ENCODE data around the gene UROC1. TPM values are rescaled to one million over a fixed set of nuclear protein-coding genes. Genes with fewer than 3 reads are reported as not detected.

The UROC1 gene
- total RNA-seq, 2 experiments from 2014 or later = 0.09 TPM; not detected in 1

DNA sequence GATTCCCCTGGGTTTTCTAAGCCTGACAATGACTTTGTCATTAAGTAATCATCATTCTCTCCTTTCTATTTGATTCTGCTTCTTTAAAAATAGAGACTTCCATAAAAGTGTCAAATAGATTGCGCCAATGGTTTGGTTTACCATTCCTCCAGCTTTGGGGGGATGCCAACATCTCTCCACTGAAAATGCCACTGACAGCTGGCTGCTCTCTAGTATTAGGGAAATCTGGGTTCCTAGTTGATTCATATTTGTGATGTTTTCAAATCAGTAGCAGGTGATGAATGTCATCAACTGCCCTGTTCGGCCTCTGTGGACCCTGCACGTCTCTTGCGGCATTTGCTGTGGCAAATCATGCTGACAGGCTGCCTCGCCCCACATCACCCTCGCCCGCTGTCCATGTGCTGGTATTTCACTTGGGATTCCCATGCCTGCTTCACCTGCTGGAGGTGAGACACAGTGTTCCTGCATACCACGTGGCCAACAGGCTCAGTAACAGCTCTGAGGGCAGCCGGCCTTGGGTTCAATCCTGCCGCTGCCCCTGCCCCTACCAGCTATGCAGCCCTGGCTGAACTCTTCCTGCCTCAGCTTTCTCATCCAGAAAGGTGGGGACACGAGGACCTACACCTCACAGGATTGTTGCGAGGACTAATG is 70.0 kb downstream of the UROC1 start:
- Histone ChIP-seq H4K20me1 (ENCODE audit: insufficient read depth, low read length) (no peaks in the 10 kb centered on the region), H3K79me2 (ENCODE audit: insufficient read depth, low read depth, low read length) (no peaks in the 10 kb centered on the region), H2AFZ (ENCODE audit: low read length) (no peak overlapping the region), H3K9me2 (ENCODE audit: insufficient read depth, low read length) (no peaks in the 10 kb centered on the region), H3K4me3 (ENCODE audit: low read depth, low read length, poor library complexity, severe bottlenecking) (no peak overlapping the region), H3K36me3 (ENCODE audit: insufficient read depth, low read length) (peaks cover 21% of the 10 kb centered on the region; the same call in 1 of the 2 replicates), H3K9me3 (ENCODE audit: low read length) (no peaks in the 10 kb centered on the region), H3K4me1 (ENCODE audit: insufficient read depth, low read length, poor library complexity, severe bottlenecking) (no peaks in the 10 kb centered on the region), H3K4me2 (ENCODE audit: low read length) (no peak overlapping the region), H3K27ac (ENCODE audit: low read depth, low read length, poor library complexity, severe bottlenecking) (no peak overlapping the region)
- no peak for DNase-seq (ENCODE audit: low spot score)
- intact Hi-C loops (cut with micrococcal nuclease; ENCODE audit: unreplicated experiment) = no loop called here
- TF ChIP-seq EZH2phosphoT487 (IDR thresholded peaks at IDR 0.05; ENCODE audit: borderline replicate concordance, low read depth, low read length) (no peak), CTCF (conservative IDR thresholded peaks at IDR 0.05; ENCODE audit: low read length) (no peak)
- ChIA-PET CTCF (ENCODE audit: unreplicated experiment) (no interaction called here), POLR2A (interaction anchor here (1.5 kb wide), 1 partner anchor 11 kb away, joined by 4 read pairs; no protein-coding TSS in a partner anchor)
- BruUV-seq (replicated peaks) = no TSS peak

DNA sequence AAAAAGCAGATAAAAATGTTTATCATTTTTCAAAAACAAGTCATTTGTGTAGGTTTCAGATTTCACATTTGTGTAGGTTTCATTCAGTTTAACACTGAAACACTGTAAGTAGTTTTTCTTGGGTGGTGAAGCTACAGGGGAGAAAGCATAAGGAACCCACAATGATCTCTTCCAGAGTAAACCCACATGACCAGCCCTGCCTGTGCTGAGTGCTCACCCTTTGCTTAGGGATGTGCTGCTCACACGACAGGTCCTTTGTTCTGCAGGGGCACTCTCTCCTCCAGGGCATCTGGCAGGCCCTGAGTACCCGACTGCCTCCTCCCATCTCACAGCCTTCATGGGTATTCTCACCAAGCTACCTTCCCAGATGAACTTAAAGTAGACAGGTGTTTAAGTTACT is 70.8 kb downstream of the UROC1 start:
- H3K9me3 ChIP-seq (ENCODE audit: low read length) = no peaks in the 10 kb centered on the region
- intact Hi-C loops (cut with micrococcal nuclease; ENCODE audit: unreplicated experiment) = no loop called here
- DNase-seq (ENCODE audit: low spot score) = no peak
- H3K36me3 ChIP-seq (ENCODE audit: insufficient read depth, low read length) = peaks cover 13% of the 10 kb centered on the region; the same call in 1 of the 2 replicates
- no peaks in the 10 kb centered on the region; the same call in 1 of the 2 replicates for H4K20me1 ChIP-seq (ENCODE audit: insufficient read depth, low read length)
- no peaks in the 10 kb centered on the region for H3K4me1 ChIP-seq (ENCODE audit: insufficient read depth, low read length, poor library complexity, severe bottlenecking)
- ChIA-PET CTCF (ENCODE audit: unreplicated experiment) (no interaction called here), POLR2A (interaction anchor here (1.1 to 1.5 kb wide), 2 partner anchors 10 to 362 kb away, joined by 3 to 4 read pairs; no protein-coding TSS in a partner anchor)
- H3K27ac ChIP-seq (ENCODE audit: low read depth, low read length, poor library complexity, severe bottlenecking) = no peak overlapping the region
- TF ChIP-seq EZH2phosphoT487 (IDR thresholded peaks at IDR 0.05; ENCODE audit: borderline replicate concordance, low read depth, low read length) (no peak), CTCF (conservative IDR thresholded peaks at IDR 0.05; ENCODE audit: low read length) (no peak)
- H3K4me2 ChIP-seq (ENCODE audit: low read length) = no peak overlapping the region
- no peak overlapping the region for H2AFZ ChIP-seq (ENCODE audit: low read length)
- no TSS peak for BruUV-seq (replicated peaks)
- no peaks in the 10 kb centered on the region for H3K79me2 ChIP-seq (ENCODE audit: insufficient read depth, low read depth, low read length)
- no peak overlapping the region for H3K4me3 ChIP-seq (ENCODE audit: low read depth, low read length, poor library complexity, severe bottlenecking)
- no peaks in the 10 kb centered on the region for H3K9me2 ChIP-seq (ENCODE audit: insufficient read depth, low read length)

DNA sequence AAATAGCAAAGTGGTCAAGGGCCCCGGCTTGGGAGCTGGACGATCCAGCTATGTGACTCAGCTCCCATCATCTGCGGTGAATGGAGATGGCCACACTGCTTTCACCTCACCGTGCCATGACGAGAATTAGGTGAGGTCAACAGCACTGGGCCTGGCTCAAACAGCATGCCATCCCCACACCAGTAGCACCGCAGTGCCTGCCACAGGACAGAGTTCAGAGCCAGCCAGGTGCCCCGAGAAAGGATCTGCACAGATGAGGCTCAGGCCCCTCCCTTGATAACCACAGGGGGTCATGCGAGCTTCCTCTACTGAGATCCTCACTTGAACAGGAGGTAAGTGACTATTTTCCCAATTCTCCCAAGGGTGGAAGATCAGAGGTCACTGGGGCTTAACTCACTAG is 71.3 kb downstream of the UROC1 start:
- Histone ChIP-seq H3K4me1 (ENCODE audit: insufficient read depth, low read length, poor library complexity, severe bottlenecking) (no peaks in the 10 kb centered on the region), H3K79me2 (ENCODE audit: insufficient read depth, low read depth, low read length) (no peaks in the 10 kb centered on the region), H2AFZ (ENCODE audit: low read length) (no peak overlapping the region), H3K4me3 (ENCODE audit: low read depth, low read length, poor library complexity, severe bottlenecking) (no peak overlapping the region), H4K20me1 (ENCODE audit: insufficient read depth, low read length) (no peaks in the 10 kb centered on the region; the same call in 1 of the 2 replicates), H3K9me2 (ENCODE audit: insufficient read depth, low read length) (no peaks in the 10 kb centered on the region), H3K4me2 (ENCODE audit: low read length) (no peak overlapping the region), H3K36me3 (ENCODE audit: insufficient read depth, low read length) (peaks cover 9% of the 10 kb centered on the region; the same call in 1 of the 2 replicates), H3K27ac (ENCODE audit: low read depth, low read length, poor library complexity, severe bottlenecking) (no peak overlapping the region), H3K9me3 (ENCODE audit: low read length) (no peaks in the 10 kb centered on the region)
- CTCF ChIA-PET (ENCODE audit: unreplicated experiment) = no interaction called here
- POLR2A ChIA-PET = interaction anchor here (1.1 to 1.5 kb wide), 2 partner anchors 10 to 362 kb away, joined by 3 to 4 read pairs; no protein-coding TSS in a partner anchor
- DNase-seq (ENCODE audit: low spot score) = no peak
- no TSS peak for BruUV-seq (replicated peaks)
- intact Hi-C loops (cut with micrococcal nuclease; ENCODE audit: unreplicated experiment) = no loop called here
- TF ChIP-seq CTCF (conservative IDR thresholded peaks at IDR 0.05; ENCODE audit: low read length) = no peak
- no peak for TF ChIP-seq EZH2phosphoT487 (IDR thresholded peaks at IDR 0.05; ENCODE audit: borderline replicate concordance, low read depth, low read length)

Data from OCI-LY7 (cell line).